GM20000 (cell line): ENCODE data around the gene CTNND2.
"Not testable (repeated sequence)": the region's sequence is repeated elsewhere in the genome, so short reads cannot be mapped to it uniquely, and the experiment has no call there.

Experiments
- DNase-seq: peaks from one replicate; pipeline ENCODE4 v3.0.0; 2012; ENCODE audit warnings: low spot score
- TF ChIP-seq, protein P1 (sequence below): IDR thresholded peaks from 2 replicates; pipeline ENCODE4 v1.5.1; 2012; ENCODE audit warnings: mild to moderate bottlenecking, control low read depth; ENCODE audit errors: extremely low read depth, missing control alignments

CTNND2 gene

DNA sequence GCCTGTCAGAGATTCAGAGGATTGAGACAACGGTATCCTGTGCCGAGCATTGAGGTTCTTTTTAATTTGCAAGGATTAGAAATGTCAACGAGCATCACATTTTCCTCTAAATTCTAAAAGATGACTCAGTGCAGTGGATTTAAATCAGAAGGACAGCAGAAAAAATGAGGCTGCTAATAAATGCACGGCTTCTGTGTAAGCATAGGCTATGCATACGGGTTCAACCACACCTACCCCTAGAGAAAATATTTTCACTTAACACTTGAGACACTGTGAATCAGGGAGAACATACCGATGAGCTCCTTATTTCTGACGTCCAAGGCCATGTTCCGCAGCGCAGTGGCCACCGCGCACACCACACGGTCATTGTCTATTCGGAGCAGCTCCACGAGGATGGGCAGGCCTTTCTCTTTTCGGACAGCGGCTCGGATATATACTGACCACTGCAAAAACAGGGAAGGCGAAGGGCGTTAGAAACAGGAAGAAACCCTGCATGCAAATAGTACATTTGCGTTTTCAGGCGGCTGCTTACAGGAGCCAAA is 821.8 kb downstream of the CTNND2 start:
- TF ChIP-seq, protein P1, sequence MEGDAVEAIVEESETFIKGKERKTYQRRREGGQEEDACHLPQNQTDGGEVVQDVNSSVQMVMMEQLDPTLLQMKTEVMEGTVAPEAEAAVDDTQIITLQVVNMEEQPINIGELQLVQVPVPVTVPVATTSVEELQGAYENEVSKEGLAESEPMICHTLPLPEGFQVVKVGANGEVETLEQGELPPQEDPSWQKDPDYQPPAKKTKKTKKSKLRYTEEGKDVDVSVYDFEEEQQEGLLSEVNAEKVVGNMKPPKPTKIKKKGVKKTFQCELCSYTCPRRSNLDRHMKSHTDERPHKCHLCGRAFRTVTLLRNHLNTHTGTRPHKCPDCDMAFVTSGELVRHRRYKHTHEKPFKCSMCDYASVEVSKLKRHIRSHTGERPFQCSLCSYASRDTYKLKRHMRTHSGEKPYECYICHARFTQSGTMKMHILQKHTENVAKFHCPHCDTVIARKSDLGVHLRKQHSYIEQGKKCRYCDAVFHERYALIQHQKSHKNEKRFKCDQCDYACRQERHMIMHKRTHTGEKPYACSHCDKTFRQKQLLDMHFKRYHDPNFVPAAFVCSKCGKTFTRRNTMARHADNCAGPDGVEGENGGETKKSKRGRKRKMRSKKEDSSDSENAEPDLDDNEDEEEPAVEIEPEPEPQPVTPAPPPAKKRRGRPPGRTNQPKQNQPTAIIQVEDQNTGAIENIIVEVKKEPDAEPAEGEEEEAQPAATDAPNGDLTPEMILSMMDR, result no peak
- no peak for DNase-seq

DNA sequence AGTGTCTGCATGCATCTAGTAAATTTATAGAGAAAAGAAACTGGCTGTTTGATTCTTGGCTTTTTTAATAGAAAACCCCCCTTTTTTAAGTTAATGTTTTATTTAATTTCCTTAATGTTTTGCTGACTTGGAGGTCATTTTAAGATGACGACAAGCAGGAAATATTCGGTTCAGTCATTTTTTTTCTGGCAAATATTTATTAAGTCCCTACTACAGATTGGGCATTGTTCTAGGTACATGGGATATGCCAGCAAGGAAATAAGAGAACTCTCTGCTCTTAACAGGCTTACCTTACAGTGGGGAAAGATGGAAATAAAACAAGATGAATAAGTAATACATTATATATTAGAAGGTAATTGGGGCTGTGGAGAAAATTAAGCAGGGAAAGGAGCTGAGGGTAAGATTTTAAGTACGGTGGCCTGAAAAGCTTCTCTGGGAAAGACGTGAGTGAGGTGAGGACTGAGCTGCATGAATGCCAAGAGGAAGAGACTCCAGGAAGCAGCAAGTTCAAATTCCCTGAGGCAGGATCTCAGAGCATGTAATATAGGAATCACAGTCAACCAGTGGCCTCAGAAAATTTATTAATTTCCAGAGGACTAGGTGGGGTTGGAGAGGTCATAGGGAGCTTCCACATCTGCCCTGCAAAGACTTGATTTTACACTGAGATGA is 827.2 kb downstream of the CTNND2 start:
- TF ChIP-seq, protein P1, result no peak
- no peak for DNase-seq

DNA sequence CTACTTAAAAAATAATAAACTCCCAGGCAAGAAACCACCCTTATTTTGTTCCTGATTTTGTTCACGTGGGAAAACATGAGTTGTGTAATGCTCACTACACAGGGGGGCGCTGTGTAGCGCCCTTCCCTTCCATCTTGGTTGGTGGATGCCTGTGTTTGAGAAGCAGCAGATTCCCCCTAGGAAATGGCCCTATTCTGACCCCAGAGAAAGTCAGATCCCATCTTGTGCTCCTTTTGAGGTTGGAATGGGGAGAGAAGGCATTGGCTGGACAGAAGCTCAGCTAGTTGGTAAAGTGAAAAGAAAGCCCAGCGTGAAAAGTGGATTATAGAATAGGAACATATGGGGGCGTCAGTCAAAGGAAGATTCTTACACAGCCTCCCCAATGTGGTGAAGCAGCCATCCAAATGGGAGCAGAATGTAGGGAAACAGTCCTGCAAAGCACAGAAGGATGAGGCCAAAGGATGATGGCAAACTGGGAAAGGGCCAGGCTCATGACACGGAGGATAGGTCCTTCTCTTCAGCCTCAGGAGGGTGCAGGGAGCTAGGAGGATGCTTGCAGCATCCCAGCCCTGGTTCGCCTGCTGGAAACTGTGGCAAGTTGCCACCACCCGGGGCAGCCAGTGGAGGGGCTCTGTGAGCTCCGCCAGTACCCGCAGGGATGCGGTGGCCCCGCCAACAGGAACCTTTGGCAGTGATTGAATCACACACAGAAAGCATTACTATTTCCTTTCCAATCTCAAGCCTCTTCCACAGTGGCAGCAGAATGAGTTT is 829.0 kb downstream of the CTNND2 start:
- TF ChIP-seq, protein P1, result no peak
- no peak for DNase-seq

DNA sequence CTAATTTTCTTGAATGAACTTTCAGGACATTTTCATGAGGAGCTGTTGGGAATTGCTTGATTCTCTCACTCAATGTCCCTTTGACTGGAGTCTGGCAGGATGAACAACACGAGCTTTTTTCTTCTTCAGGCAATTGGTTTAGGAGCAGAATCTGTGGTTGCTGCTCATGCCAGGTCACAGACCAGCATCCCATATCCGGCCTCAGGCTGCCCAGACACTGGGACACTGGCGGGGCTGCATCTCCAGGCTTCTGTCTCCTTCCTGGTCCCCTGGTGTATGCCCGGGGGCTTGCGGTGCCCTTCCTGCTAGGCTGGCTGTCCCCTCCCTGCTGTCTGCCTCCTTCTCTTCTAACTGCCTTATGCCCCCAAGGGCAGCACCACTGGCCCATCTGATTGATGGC is 831.7 kb downstream of the CTNND2 start:
- TF ChIP-seq, protein P1, result no peak
- DNase-seq, result no peak

DNA sequence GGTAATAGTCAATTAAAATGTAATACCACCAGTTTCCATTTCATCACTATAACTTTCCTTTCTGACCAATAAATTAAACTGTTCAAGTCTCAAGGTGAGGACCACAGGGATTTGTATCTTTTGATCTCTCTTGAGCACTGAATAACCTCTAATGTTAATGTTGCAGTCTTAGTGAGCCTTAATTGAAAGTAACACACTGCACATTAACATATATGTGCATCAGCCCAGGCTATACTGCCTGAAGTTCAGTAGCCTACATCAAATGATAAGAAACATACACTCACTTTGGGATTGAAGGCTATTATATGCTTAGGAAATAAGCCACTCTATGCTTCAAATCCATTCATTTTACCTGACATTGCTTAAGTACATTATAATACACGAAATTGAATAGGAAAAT is 832.2 kb downstream of the CTNND2 start:
- DNase-seq, result no peak
- TF ChIP-seq, protein P1, result no peak

DNA sequence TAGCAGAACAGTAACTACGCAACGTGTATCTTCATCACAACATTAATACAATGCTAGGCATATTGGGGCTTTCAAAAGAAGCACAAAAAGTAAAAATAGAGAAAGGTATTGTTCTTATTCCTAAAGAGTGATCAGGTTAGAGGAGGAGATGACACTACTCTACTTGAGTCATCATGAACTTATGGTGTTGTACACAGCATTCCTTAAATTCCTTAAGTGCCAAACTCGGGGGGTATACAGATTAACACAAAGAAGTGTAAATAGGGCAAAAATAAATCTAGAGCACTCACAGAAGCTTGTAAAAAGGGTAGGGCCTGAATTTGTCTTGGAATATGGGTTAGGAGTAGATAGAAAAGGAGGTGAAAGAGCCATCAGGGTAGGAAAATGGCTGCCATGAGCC is 835.2 kb downstream of the CTNND2 start:
- TF ChIP-seq, protein P1, result no peak
- no peak for DNase-seq

DNA sequence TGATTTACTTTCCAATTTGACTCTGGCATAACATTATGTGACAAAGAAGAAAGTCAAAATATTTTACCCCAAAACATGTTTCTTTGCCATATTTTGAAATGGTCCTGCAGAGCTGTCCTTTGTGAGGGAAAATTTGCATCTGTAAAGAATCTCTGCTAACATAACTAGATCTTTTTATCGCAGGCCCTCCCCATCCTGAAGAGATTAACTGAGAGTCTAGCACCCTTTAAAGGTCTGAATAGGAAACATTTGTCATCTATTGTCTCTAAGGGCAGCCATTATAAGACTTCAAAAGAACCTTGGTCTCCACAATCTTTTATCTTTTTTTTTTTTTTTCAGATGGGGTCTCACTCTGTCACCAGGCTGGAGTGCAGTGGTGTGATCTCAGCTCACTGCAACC is 838.5 kb downstream of the CTNND2 start:
- DNase-seq, result not testable (repeated sequence)
